ENCODE results near the gene AP5B1. TPM values are rescaled to one million over a fixed set of nuclear protein-coding genes. Genes with fewer than 3 reads are reported as not detected.

AP5B1 gene
- total and polyA plus RNA-seq, 9 of the 15 experiments (the other 6 are each of a cell fraction or from before 2014, with no cell fraction given): 0.51 to 24.2 (median 5.1) TPM

GRCh38 chr11:65766535-65766934 is 14.2 kb downstream of the AP5B1 start (continued):
- TF ChIP-seq PBX2 (CRISPR knock-in tag; IDR thresholded peaks at IDR 0.05; ENCODE audit: low read depth) (no peak), PBX2 (tag; conservative IDR thresholded peaks at IDR 0.05; ENCODE audit: low read depth) (peak; percentile 45), CTBP1 (IDR thresholded peaks at IDR 0.05; ENCODE audit: borderline replicate concordance) (no peak), RBM14 (IDR thresholded peaks at IDR 0.05; ENCODE audit: borderline replicate concordance, insufficient read depth, low read depth, low read length) (no peak), CREB3 (tag; conservative IDR thresholded peaks at IDR 0.05; ENCODE audit: low read depth) (no peak)

GRCh38 chr11:65764434-65764833 is 16.3 kb downstream of the AP5B1 start:
- no peak overlapping the region for H3K27ac ChIP-seq (ENCODE audit: extremely low read depth, low read depth, low read length)
- no peak overlapping the region for H3K4me3 ChIP-seq
- BruUV-seq (replicated peaks): no TSS peak
- ATAC-seq (no peak), FAIRE-seq (no peak), DNase-seq (ENCODE audit: extremely low read depth in 1 of 4, low spot score in 3 of 4) (no peak)
- H3K9me3 ChIP-seq (replicated peaks; ENCODE audit: control insufficient read depth, insufficient read depth, low read depth, low read length): no peaks in the 10 kb centered on the region
- H4K20me1 ChIP-seq (replicated peaks; ENCODE audit: control insufficient read depth, insufficient read depth, low read length): no peaks in the 10 kb centered on the region
- in situ Hi-C loops (cut with MboI): no loop called here
- peaks cover 0 to 9% of the 10 kb centered on the region in 2 experiments; a peak in 2 of 5 replicates for H3K27me3 ChIP-seq (ENCODE audit: control insufficient read depth in 2 of 2, insufficient read depth in 2 of 2, low read length in 2 of 2)
- no peaks in the 10 kb centered on the region for H3K79me2 ChIP-seq (ENCODE audit: control insufficient read depth, insufficient read depth, low read length)
- no peak overlapping the region for H3K4me2 ChIP-seq (ENCODE audit: insufficient read depth, low read length)
- CTCF ChIA-PET (ENCODE audit: low intra/inter-chr PET ratio): no interaction called here
- intact Hi-C loops (cut with micrococcal nuclease): no loop called here
- POLR2A ChIA-PET: interaction anchor here (0.9 kb wide), 1 partner anchor 35 kb away, joined by 3 read pairs; no protein-coding TSS in a partner anchor
- H3K9me1 ChIP-seq (ENCODE audit: control insufficient read depth, insufficient read depth, low read length): no peaks in the 10 kb centered on the region
- no peaks in the 10 kb centered on the region for H3K4me1 ChIP-seq (replicated peaks in 1 of 2; ENCODE audit: control insufficient read depth in 2 of 2, insufficient read depth in 2 of 2, low read length in 2 of 2)
- H3K36me3 ChIP-seq (ENCODE audit: control insufficient read depth, insufficient read depth, low read length): no peaks in the 10 kb centered on the region
- H2AFZ ChIP-seq (ENCODE audit: low read depth, low read length): no peak overlapping the region
- WGBS (ENCODE audit: insufficient coverage, low coverage, missing lambda C conversion rate): 7% methylated on average over 5 of the region's 5 CpGs
- H3K9ac ChIP-seq (ENCODE audit: insufficient read depth in 1 of 2, low read depth in 2 of 2, low read length in 2 of 2): no peak overlapping the region
- TF ChIP-seq BACH1 (tag; IDR thresholded peaks at IDR 0.05): no peak
- TF ChIP-seq SMAD1 (IDR thresholded peaks at IDR 0.05; ENCODE audit: low read depth, low read length, partially characterized antibody): no peak
- TF ChIP-seq SOX6 (IDR thresholded peaks at IDR 0.05): no peak
- no peak for TF ChIP-seq DPF2 (IDR thresholded peaks at IDR 0.05)
- no peak for TF ChIP-seq ZNF224 (CRISPR knock-in tag; IDR thresholded peaks at IDR 0.05)
- TF ChIP-seq HDAC3 (IDR thresholded peaks at IDR 0.05; ENCODE audit: borderline replicate concordance, partially characterized antibody): no peak
- no peak for TF ChIP-seq MTA3 (IDR thresholded peaks at IDR 0.05; ENCODE audit: borderline replicate concordance)
- TF ChIP-seq RHOXF2B (CRISPR knock-in tag; conservative IDR thresholded peaks at IDR 0.05): no peak
- no peak for TF ChIP-seq CBFA2T2 (conservative IDR thresholded peaks at IDR 0.05)
- TF ChIP-seq GTF2A2 (tag; IDR thresholded peaks at IDR 0.05): no peak
- no peak for TF ChIP-seq CBX1 (IDR thresholded peaks at IDR 0.05; ENCODE audit: low read depth)
- TF ChIP-seq ARNT (IDR thresholded peaks at IDR 0.05): no peak
- no peak for TF ChIP-seq ZNF324 (CRISPR knock-in tag; IDR thresholded peaks at IDR 0.05)
- no peak for TF ChIP-seq LEF1 (IDR thresholded peaks at IDR 0.05)
